KMS-11 (cell line): ENCODE measurements around the gene MRPL38.

Source experiments
- H2AFZ ChIP-seq: fragments of 200-600 bp; sonication (generic); 2 replicates; pipeline ENCODE4 v1.6.1; 2016; ENCODE audit warnings: antibody characterized with exemption, mixed run types, low read depth
- H3K27ac ChIP-seq: fragments of 200-600 bp; sonication (generic); 2 replicates; pipeline ENCODE4 v1.6.1; 2016; ENCODE audit warnings: mild to moderate bottlenecking, mixed run types
- H3K27me3 ChIP-seq: fragments of 200-600 bp; sonication (generic); 2 replicates; pipeline ENCODE4 v1.6.1; 2017; ENCODE audit warnings: mild to moderate bottlenecking, low read depth, mixed run types, moderate library complexity; ENCODE audit not compliant: insufficient read depth
- H3K36me3 ChIP-seq: fragments of 200-600 bp; sonication (generic); 2 replicates; pipeline ENCODE4 v1.6.1; 2017; ENCODE audit warnings: mild to moderate bottlenecking, mixed run types; ENCODE audit not compliant: insufficient read depth
- H3K4me1 ChIP-seq: fragments of 200-600 bp; sonication (generic); 2 replicates; pipeline ENCODE4 v1.6.1; 2016; ENCODE audit warnings: mild to moderate bottlenecking, low read depth, mixed run types; ENCODE audit not compliant: poor library complexity, severe bottlenecking
- H3K4me2 ChIP-seq: fragments of 200-600 bp; sonication (generic); 2 replicates; pipeline ENCODE4 v1.7.0; 2016; ENCODE audit warnings: mild to moderate bottlenecking, mixed run types
- H3K4me3 ChIP-seq: fragments of 200-600 bp; sonication (generic); IDR thresholded peaks from 2 replicates; pipeline ENCODE4 v1.6.1; 2017; ENCODE audit warnings: low read depth, low read length, mixed read lengths; ENCODE audit not compliant: insufficient read depth
- H3K79me2 ChIP-seq: fragments of 200-600 bp; sonication (generic); 2 replicates; pipeline ENCODE4 v1.6.1; 2016; ENCODE audit warnings: low read depth, mixed run types; ENCODE audit not compliant: insufficient read depth
- H3K9ac ChIP-seq: fragments of 200-600 bp; sonication (generic); 2 replicates; pipeline ENCODE4 v1.6.1; 2016; ENCODE audit warnings: mild to moderate bottlenecking, mixed run types
- H4K20me1 ChIP-seq: fragments of 200-600 bp; sonication (generic); 2 replicates; pipeline ENCODE4 v1.6.1; 2016; ENCODE audit warnings: mild to moderate bottlenecking, mixed run types; ENCODE audit not compliant: insufficient read depth
- CTCF ChIP-seq: fragments of 200-600 bp; sonication (generic); conservative IDR thresholded peaks from 2 replicates; pipeline ENCODE4 v1.6.1; 2017; ENCODE audit warnings: low read depth, mild to moderate bottlenecking, antibody characterized with exemption, low read length, moderate library complexity, mixed read lengths

MRPL38 gene

GRCh38 chr17:75909051-75909811, 4.5 kb upstream of the MRPL38 start:
- Histone ChIP-seq H3K4me1 (peaks cover 79% of the 10 kb centered on the region), H3K79me2 (peaks cover 2% of the 10 kb centered on the region), H3K4me3 (no peak overlapping the region), H3K27ac (peak overlapping the region; percentile 88), H4K20me1 (no peaks in the 10 kb centered on the region), H3K27me3 (no peaks in the 10 kb centered on the region), H3K4me2 (peak overlapping the region; percentile 94), H3K9ac (peak overlapping the region; percentile 62; the same call in 1 of the 2 replicates), H3K36me3 (no peaks in the 10 kb centered on the region), H2AFZ (peak overlapping the region; percentile 56)
- no peak for TF ChIP-seq CTCF

- Histone ChIP-seq H3K4me3 (no peak overlapping the region), H2AFZ (no peak overlapping the region), H3K36me3 (no peaks in the 10 kb centered on the region), H3K4me2 (peak overlapping the region; percentile 94), H3K9ac (peak overlapping the region; percentile 62; the same call in 1 of the 2 replicates), H4K20me1 (no peaks in the 10 kb centered on the region), H3K4me1 (peaks cover 87% of the 10 kb centered on the region), H3K27me3 (no peaks in the 10 kb centered on the region), H3K79me2 (peaks cover 13% of the 10 kb centered on the region), H3K27ac (peak overlapping the region; percentile 88)
- no peak for TF ChIP-seq CTCF
Observed at GRCh38 chr17:75908201-75908600, 3.5 kb upstream of the MRPL38 start.

DNA sequence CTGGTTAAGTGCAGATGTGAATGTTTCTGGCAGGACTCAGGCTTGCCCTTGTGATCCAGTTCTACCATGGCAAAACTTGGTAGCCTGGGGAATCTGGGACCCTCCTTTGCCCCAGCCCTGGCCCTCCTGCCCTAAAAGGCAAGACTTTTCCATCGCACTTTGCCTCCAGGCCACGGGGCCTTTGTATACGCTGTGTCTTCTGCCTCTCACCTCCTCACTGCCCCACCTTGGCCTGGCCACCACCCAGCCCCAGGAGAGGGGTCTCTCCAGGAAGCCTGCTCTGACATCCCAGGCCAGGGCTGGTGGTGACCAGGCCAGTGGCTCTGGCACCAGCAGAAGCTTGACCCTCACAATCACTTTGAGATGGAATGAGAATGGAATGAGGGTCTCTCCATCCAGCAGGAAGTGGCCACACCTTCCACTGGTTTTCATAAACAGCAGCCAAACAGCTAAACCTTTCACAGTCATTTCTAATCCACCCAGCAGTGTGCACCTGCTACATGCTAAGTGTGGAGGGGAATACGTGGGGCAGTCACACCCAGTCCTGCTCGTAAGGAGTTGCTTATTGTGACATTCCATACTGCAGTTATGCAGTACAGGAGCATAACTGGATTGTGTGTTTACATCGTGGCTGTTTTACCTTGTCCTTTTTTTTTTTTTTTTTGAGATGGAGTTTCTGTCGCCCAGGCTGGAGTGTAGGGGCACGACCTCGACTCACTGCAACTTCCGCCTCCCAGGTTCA, 1.6 kb upstream of the MRPL38 start:
- TF ChIP-seq CTCF: no peak

GRCh38 chr17:75902406-75902805, 2.3 kb downstream of the MRPL38 start:
- H4K20me1 ChIP-seq: no peaks in the 10 kb centered on the region
- H3K4me2 ChIP-seq: 0 out of 2 replicates have a peak overlapping the region, but pooled peaks have one; percentile 100
- H3K9ac ChIP-seq: no peak overlapping the region
- peaks cover 16% of the 10 kb centered on the region for H3K79me2 ChIP-seq
- H2AFZ ChIP-seq: no peak overlapping the region
- no peaks in the 10 kb centered on the region for H3K27me3 ChIP-seq
- peaks cover 39% of the 10 kb centered on the region for H3K4me1 ChIP-seq
- no peak overlapping the region for H3K4me3 ChIP-seq
- H3K36me3 ChIP-seq: peaks cover 7% of the 10 kb centered on the region; the same call in 1 of the 2 replicates
- no peak for TF ChIP-seq CTCF
- no peak overlapping the region for H3K27ac ChIP-seq

More for the DNA sequence above, 1.6 kb upstream of the MRPL38 start:
- Histone ChIP-seq H4K20me1 (no peaks in the 10 kb centered on the region), H3K4me3 (no peak overlapping the region), H3K79me2 (peaks cover 16% of the 10 kb centered on the region), H3K4me1 (peaks cover 76% of the 10 kb centered on the region), H3K36me3 (peaks cover 7% of the 10 kb centered on the region; the same call in 1 of the 2 replicates), H3K4me2 (no peak overlapping the region), H3K9ac (no peak overlapping the region), H2AFZ (no peak overlapping the region), H3K27me3 (no peaks in the 10 kb centered on the region), H3K27ac (no peak overlapping the region)
